Keratinocyte (primary cell): ENCODE data around the gene NPNT. TPM values are rescaled to one million over a fixed set of nuclear protein-coding genes. Genes with fewer than 3 reads are reported as not detected.

Experiments used
- DNase-seq: peaks from one replicate; pipeline ENCODE4 v3.0.0-alpha.2; 2011; ENCODE audit warnings: low read depth, missing footprints, low spot score
- FAIRE-seq: peaks from 2 replicates; lab custom pipeline; 2011; peaks lifted over from hg19 to GRCh38; lab: Jason Lieb, UNC
- H2AFZ ChIP-seq: 2 replicates; pipeline ENCODE4 v1.6.0; 2012; ENCODE audit warnings: low read length, control low read depth, inconsistent platforms; ENCODE audit not compliant: control insufficient read depth
- H3K27ac ChIP-seq: 2 replicates; pipeline ENCODE4 v1.5.1; 2011; ENCODE audit warnings: low read length; ENCODE audit not compliant: control insufficient read depth, insufficient read depth
- H3K27me3 ChIP-seq: 3 replicates; pipeline ENCODE4 v1.6.0; 2011; ENCODE audit warnings: low read length; ENCODE audit not compliant: control insufficient read depth, insufficient read depth; ENCODE audit errors: extremely low read depth
- H3K36me3 ChIP-seq, 2 experiments: 2 replicates in 1 of 2; 3 replicates in 1 of 2; pipeline ENCODE4 v1.5.1; 2011; ENCODE audit warnings: low read length in 2 of 2, mild to moderate bottlenecking in 1 of 2; ENCODE audit not compliant: control insufficient read depth in 2 of 2, insufficient read depth in 2 of 2; ENCODE audit errors: extremely low read depth in 1 of 2
- H3K4me1 ChIP-seq: 3 replicates; pipeline ENCODE4 v1.5.1; 2011; ENCODE audit warnings: low read length; ENCODE audit not compliant: control insufficient read depth, insufficient read depth; ENCODE audit errors: extremely low read depth
- H3K4me2 ChIP-seq: 3 replicates; pipeline ENCODE4 v1.6.0; 2011; ENCODE audit warnings: low read depth, low read length; ENCODE audit not compliant: control insufficient read depth, insufficient read depth; ENCODE audit errors: extremely low read depth
- H3K4me3 ChIP-seq, 3 experiments: fragments of 200-600 bp in 1 of 3; sonication (generic) in 1 of 3; 2 replicates in 2 of 3; 3 replicates in 1 of 3; pipeline ENCODE4 v1.5.1; 2011 to 2016; ENCODE audit warnings: low read length in 3 of 3, mild to moderate bottlenecking in 3 of 3, control low read depth in 2 of 3, inconsistent platforms in 1 of 3, low read depth in 1 of 3, mixed read lengths in 1 of 3, mixed run types in 1 of 3, moderate library complexity in 1 of 3; ENCODE audit not compliant: control insufficient read depth in 2 of 3, insufficient read depth in 2 of 3; ENCODE audit errors: extremely low read depth in 1 of 3
- H3K79me2 ChIP-seq: 2 replicates; pipeline ENCODE4 v1.6.0; 2012; ENCODE audit warnings: low read length; ENCODE audit not compliant: control insufficient read depth, insufficient read depth
- H3K9ac ChIP-seq: 3 replicates; pipeline ENCODE4 v1.6.0; 2011; ENCODE audit warnings: low read length; ENCODE audit not compliant: control insufficient read depth, insufficient read depth; ENCODE audit errors: extremely low read depth
- H3K9me1 ChIP-seq: 3 replicates; pipeline ENCODE4 v1.6.0; 2011; ENCODE audit warnings: low read length; ENCODE audit not compliant: control insufficient read depth, insufficient read depth; ENCODE audit errors: extremely low read depth
- H3K9me3 ChIP-seq: 2 replicates; pipeline ENCODE4 v1.5.1; 2012; ENCODE audit warnings: low read depth, low read length; ENCODE audit not compliant: control insufficient read depth
- H4K20me1 ChIP-seq: 3 replicates; pipeline ENCODE4 v1.6.0; 2011; ENCODE audit warnings: low read length; ENCODE audit not compliant: control insufficient read depth, insufficient read depth; ENCODE audit errors: extremely low read depth
- EZH2 ChIP-seq: IDR thresholded peaks from one replicate; pipeline ENCODE4 v1.6.1; 2012; ENCODE audit warnings: inconsistent platforms, mild to moderate bottlenecking, low read length, moderate library complexity
- dilution Hi-C: fragments of 300-500 bp; cut with MboI; formaldehyde crosslinking; loops from one replicate; pipeline ENCODE4 v1.7.0; 2020; ENCODE audit warnings: low sequenced_read_pairs; ENCODE audit not compliant: extremely low pct_ligation_motif_present
- polyA plus RNA-seq, 5 experiments: library from polyadenylated mRNA; depleted of rRNA in 3 of 5; stranded (reverse) in 3 of 5; stranded (forward) in 1 of 5; unstranded in 1 of 5; fragments of >200 nt; gene quantifications; 1 replicate in 1 of 5; 2 replicates in 3 of 5; 3 replicates in 1 of 5; pipeline versions ENCODE4 v1.2.1 to v1.2.3, GENCODE V29; 2011 to 2012; ENCODE audit warnings: missing spikeins in 2 of 5, low read depth in 1 of 5, low replicate concordance in 1 of 5
- TF ChIP-seq, protein P1 (sequence below), 3 experiments: IDR thresholded peaks in 1 of 3; conservative IDR thresholded peaks in 1 of 3; optimal IDR thresholded peaks in 1 of 3; 2 replicates in 2 of 3; 3 replicates in 1 of 3; pipeline versions ENCODE3 to v1.5.1; 2011; ENCODE audit warnings: low read length in 3 of 3, mild to moderate bottlenecking in 3 of 3, moderate library complexity in 2 of 3, control low read depth in 1 of 3, inconsistent platforms in 1 of 3; ENCODE audit not compliant: insufficient read depth in 2 of 3; ENCODE audit errors: extremely low read depth in 1 of 3

NPNT gene
- polyA plus RNA-seq, 1 donor (not counting 4 experiments of a cell fraction or from before 2014, with no cell fraction given) = 0.46 TPM

DNA sequence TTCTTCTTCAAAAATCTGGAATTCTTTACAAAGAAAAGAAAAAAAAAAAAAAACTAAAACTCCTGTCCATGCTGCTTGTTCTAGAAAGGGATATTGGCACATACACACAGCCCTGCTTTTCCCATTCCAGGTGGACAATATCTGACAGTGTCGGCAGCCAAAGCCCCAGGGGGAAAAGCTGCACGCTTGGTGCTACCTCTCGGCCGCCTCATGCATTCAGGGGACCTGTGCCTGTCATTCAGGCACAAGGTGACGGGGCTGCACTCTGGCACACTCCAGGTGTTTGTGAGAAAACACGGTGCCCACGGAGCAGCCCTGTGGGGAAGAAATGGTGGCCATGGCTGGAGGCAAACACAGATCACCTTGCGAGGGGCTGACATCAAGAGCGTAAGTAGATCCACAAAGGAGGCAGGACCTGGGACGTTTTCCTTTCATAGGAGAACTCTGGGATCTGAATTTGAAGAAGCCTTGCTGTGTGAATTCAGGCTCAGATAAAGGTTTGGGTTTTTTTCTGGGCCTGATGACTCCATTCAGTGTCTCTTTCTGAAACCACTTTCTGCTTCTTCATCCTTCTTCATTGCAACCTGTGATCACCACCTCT, 71.9 kb downstream of the NPNT start:
- TF ChIP-seq, protein P1, sequence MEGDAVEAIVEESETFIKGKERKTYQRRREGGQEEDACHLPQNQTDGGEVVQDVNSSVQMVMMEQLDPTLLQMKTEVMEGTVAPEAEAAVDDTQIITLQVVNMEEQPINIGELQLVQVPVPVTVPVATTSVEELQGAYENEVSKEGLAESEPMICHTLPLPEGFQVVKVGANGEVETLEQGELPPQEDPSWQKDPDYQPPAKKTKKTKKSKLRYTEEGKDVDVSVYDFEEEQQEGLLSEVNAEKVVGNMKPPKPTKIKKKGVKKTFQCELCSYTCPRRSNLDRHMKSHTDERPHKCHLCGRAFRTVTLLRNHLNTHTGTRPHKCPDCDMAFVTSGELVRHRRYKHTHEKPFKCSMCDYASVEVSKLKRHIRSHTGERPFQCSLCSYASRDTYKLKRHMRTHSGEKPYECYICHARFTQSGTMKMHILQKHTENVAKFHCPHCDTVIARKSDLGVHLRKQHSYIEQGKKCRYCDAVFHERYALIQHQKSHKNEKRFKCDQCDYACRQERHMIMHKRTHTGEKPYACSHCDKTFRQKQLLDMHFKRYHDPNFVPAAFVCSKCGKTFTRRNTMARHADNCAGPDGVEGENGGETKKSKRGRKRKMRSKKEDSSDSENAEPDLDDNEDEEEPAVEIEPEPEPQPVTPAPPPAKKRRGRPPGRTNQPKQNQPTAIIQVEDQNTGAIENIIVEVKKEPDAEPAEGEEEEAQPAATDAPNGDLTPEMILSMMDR (optimal IDR thresholded peaks at IDR 0.05 in 1 of 3, IDR thresholded peaks at IDR 0.05 in 1 of 3, conservative IDR thresholded peaks at IDR 0.05 in 1 of 3; ENCODE audit: extremely low read depth in 1 of 3, insufficient read depth in 2 of 3, low read length in 3 of 3) = no peak
- TF ChIP-seq EZH2 = no peak
- Histone ChIP-seq H3K4me2 (no peak overlapping the region), H3K27me3 (no peaks in the 10 kb centered on the region), H3K79me2 (no peaks in the 10 kb centered on the region), H3K9me1 (no peaks in the 10 kb centered on the region), H4K20me1 (no peaks in the 10 kb centered on the region), H3K9me3 (no peaks in the 10 kb centered on the region), H3K9ac (no peak overlapping the region), H3K36me3 (no peaks in the 10 kb centered on the region), H3K27ac (no peak overlapping the region), H2AFZ (peak overlapping the region; percentile 11), H3K4me3 (no peak overlapping the region), H3K4me1 (peaks cover 32% of the 10 kb centered on the region)
- dilution Hi-C loops = no loop called here
- DNase-seq (no peak), FAIRE-seq (no peak)

DNA sequence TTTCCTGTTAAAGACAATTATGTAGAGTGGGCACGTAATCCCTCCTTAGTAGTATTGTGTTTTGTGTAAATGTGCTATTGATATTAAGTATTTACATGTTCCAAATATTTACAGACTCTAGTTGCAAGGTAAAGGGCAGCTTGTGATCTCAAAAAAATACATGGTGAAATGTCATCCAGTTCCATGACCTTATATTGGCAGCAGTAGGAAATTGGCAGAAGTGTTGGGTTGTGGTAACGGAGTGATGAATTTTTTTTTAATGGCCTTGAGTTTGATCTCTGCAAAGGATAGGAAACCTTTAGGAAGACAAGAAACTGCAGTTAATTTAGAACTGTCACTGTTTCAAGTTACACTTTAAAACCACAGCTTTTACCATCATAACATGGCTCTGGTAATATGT, 74.3 kb downstream of the NPNT start:
- H3K4me3 ChIP-seq = no peak overlapping the region
- H3K4me2 ChIP-seq = no peak overlapping the region
- no peaks in the 10 kb centered on the region for H3K36me3 ChIP-seq
- DNase-seq = no peak
- H3K9ac ChIP-seq = no peak overlapping the region
- peaks cover 18% of the 10 kb centered on the region for H3K4me1 ChIP-seq
- no peaks in the 10 kb centered on the region for H4K20me1 ChIP-seq
- H3K27ac ChIP-seq = no peak overlapping the region
- TF ChIP-seq, protein P1 (optimal IDR thresholded peaks at IDR 0.05 in 1 of 3, IDR thresholded peaks at IDR 0.05 in 1 of 3, conservative IDR thresholded peaks at IDR 0.05 in 1 of 3; ENCODE audit: extremely low read depth in 1 of 3, insufficient read depth in 2 of 3, low read length in 3 of 3) = no peak
- no peak for TF ChIP-seq EZH2
- no peaks in the 10 kb centered on the region for H3K27me3 ChIP-seq
- H3K9me3 ChIP-seq = no peaks in the 10 kb centered on the region
- dilution Hi-C loops = no loop called here
- H2AFZ ChIP-seq = no peak overlapping the region
- FAIRE-seq = no peak
- H3K9me1 ChIP-seq = no peaks in the 10 kb centered on the region
- H3K79me2 ChIP-seq = no peaks in the 10 kb centered on the region
